GM12878 (cell line): ENCODE data around the gene CDC42BPB. TPM values are rescaled to one million over a fixed set of nuclear protein-coding genes. Genes with fewer than 3 reads are reported as not detected.

Experiments
- ATF7 ChIP-seq: fragments of 450-650 bp; IDR thresholded peaks from 2 replicates; pipeline ENCODE4 v1.6.1; 2016; ENCODE audit warnings: low read depth, mild to moderate bottlenecking
- BHLHE40 ChIP-seq, 2 experiments: fragments of 450-650 bp in 1 of 2; IDR thresholded peaks; 2 replicates each; pipeline ENCODE4 v1.6.1; 2011 to 2017; ENCODE audit warnings: low read depth in 2 of 2, borderline replicate concordance in 1 of 2, improper control_type of control experiment in 1 of 2, low read length in 1 of 2, mild to moderate bottlenecking in 1 of 2
- CHD2 ChIP-seq: IDR thresholded peaks from 2 replicates; pipeline ENCODE4 v1.6.1; 2011; ENCODE audit warnings: low read depth, low read length, improper control_type of control experiment, borderline replicate concordance
- CREB1 ChIP-seq: IDR thresholded peaks from 2 replicates; pipeline ENCODE4 v1.6.1; 2012; ENCODE audit warnings: low read depth, mild to moderate bottlenecking, inconsistent platforms
- DPF2 ChIP-seq: fragments of 450-650 bp; IDR thresholded peaks from 2 replicates; pipeline ENCODE4 v1.6.1; 2017; ENCODE audit warnings: mild to moderate bottlenecking
- EP300 ChIP-seq, 2 experiments: fragments of 150-350 bp in 1 of 2; IDR thresholded peaks; 2 replicates each; pipeline ENCODE4 v1.6.1; 2011 to 2012; ENCODE audit warnings: low read depth in 2 of 2, low read length in 2 of 2, borderline replicate concordance in 1 of 2, improper control_type of control experiment in 1 of 2, inconsistent platforms in 1 of 2; ENCODE audit not compliant: control insufficient read depth in 1 of 2
- GABPA ChIP-seq: IDR thresholded peaks from 2 replicates; pipeline ENCODE4 v1.6.1; 2014; ENCODE audit warnings: antibody characterized with exemption, low read depth, mild to moderate bottlenecking, inconsistent platforms
- IKZF2 ChIP-seq, 2 experiments: fragments of 450-650 bp; IDR thresholded peaks; 2 replicates each; pipeline ENCODE4 v1.6.1; 2017; ENCODE audit warnings: mild to moderate bottlenecking in 2 of 2, moderate library complexity in 2 of 2
- JUNB ChIP-seq: IDR thresholded peaks from 2 replicates; pipeline ENCODE4 v1.6.1; 2016; ENCODE audit warnings: antibody characterized with exemption, mild to moderate bottlenecking
- JUND ChIP-seq: IDR thresholded peaks from 2 replicates; pipeline ENCODE4 v1.6.1; 2012; ENCODE audit warnings: low read depth, mild to moderate bottlenecking, low read length, improper control_type of control experiment, moderate library complexity
- MTA2 ChIP-seq: fragments of 450-650 bp; IDR thresholded peaks from 2 replicates; pipeline ENCODE4 v1.6.1; 2016; ENCODE audit warnings: low read depth, mild to moderate bottlenecking, moderate library complexity
- NR2C1 ChIP-seq: fragments of 450-650 bp; IDR thresholded peaks from 2 replicates; pipeline ENCODE4 v1.6.1; 2017; ENCODE audit warnings: antibody characterized with exemption, mild to moderate bottlenecking, moderate library complexity
- POLR2A ChIP-seq: IDR thresholded peaks from 2 replicates; pipeline ENCODE4 v1.6.1; 2011; ENCODE audit warnings: low read depth, mild to moderate bottlenecking, low read length
- TCF3 ChIP-seq: IDR thresholded peaks from 2 replicates; pipeline ENCODE4 v1.6.1; 2012; ENCODE audit warnings: low read depth, mild to moderate bottlenecking, low read length, borderline replicate concordance; ENCODE audit not compliant: insufficient read depth
- YY1 ChIP-seq: IDR thresholded peaks from 2 replicates; pipeline ENCODE4 v1.6.1; 2011; ENCODE audit warnings: low read depth, mild to moderate bottlenecking, low read length
- ZNF274 ChIP-seq: IDR thresholded peaks from one replicate; pipeline ENCODE4 v1.8.0; 2011; ENCODE audit not compliant: insufficient read length, insufficient read depth
- polyA plus RNA-seq, 11 experiments: library from polyadenylated mRNA; depleted of rRNA in 4 of 11; unstranded in 6 of 11; stranded (reverse) in 5 of 11; fragments of >200 nt; fragmentation: Nextera tagmentation in 4 of 11; fragmentation: Illumina TruSeq in 1 of 11; extraction: Ambion mirVana in 4 of 11; extraction: Trizol in 1 of 11; gene quantifications; 1 replicate in 1 of 11; 2 replicates in 10 of 11; pipeline versions ENCODE4 v1.2.1 to v1.2.3, GENCODE V29; 2011 to 2016; ENCODE audit warnings: inconsistent platforms in 2 of 11, missing spikeins in 2 of 11, low read depth in 1 of 11
- total RNA-seq, 4 experiments: library from RNA; depleted of rRNA in 3 of 4; stranded (reverse); fragments of >200 nt in 3 of 4; fragmentation: Illumina TruSeq in 1 of 4; extraction: Trizol in 1 of 4; gene quantifications; 2 replicates each; pipeline versions ENCODE4 v1.2.1 to v1.2.3, GENCODE V29; 2013 to 2021
- TF ChIP-seq, protein P1 (sequence below): IDR thresholded peaks from 2 replicates; pipeline ENCODE4 v1.6.1; 2012; ENCODE audit warnings: mild to moderate bottlenecking, low read depth, low read length
- TF ChIP-seq, protein P2 (sequence below): fragments of 450-650 bp; IDR thresholded peaks from 2 replicates; pipeline ENCODE4 v1.6.1; 2017; ENCODE audit warnings: mild to moderate bottlenecking, moderate library complexity
- TF ChIP-seq, protein P3 (sequence below): IDR thresholded peaks from 2 replicates; pipeline ENCODE4 v1.6.1; 2011; ENCODE audit warnings: low read depth, low read length, improper control_type of control experiment, borderline replicate concordance

CDC42BPB gene
- total and polyA plus RNA-seq, 10 of the 15 experiments (the other 5 are each of a cell fraction or from before 2014, with no cell fraction given): 0.42 to 22.1 (median 13.3) TPM

DNA sequence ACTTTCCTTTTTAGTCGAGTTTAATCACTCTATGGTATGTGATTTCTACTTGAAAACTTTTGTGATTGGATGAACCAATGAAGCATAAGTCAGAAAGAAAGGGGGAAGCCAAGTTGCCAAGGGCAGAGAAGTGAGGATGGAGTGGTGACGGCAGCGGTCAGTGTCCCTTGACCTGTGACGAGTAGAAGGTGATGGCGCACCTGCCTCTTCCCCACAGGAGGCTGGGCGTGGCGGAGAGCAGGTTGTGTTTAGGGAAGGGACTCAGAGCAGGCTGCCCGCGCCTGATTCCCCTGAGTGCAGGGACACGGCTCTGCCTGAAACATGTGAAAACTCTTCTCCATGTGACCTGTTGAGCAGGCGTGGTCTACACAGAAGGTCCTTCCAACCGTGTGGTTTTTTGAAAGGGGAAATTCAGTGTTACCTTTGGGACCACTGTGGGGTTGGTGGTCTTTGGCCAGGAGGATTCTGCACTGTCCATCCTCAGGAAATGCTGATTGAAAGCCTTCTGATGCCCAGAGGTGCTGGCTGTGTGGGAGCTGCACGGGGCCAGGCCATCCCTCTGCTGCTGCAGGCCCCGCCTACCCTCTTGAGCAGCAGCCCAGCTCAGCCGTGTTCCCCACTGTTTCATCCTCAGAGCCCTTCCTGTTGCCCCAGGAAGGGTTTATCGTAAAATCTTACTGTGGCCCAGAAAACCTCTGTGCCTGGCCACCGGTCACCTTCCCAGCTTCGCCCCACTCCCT is 158.4 kb downstream of the CDC42BPB start (continued):
- TF ChIP-seq IKZF2 (IDR thresholded peaks at IDR 0.05) (peak; percentile 60 to 68; a peak in 2 of 4 replicates), TCF3 (no peak), GABPA (no peak), CHD2 (0 out of 2 replicates have a peak, but pooled peaks have one; percentile 15), CREB1 (peak; percentile 47; the same call in 1 of the 2 replicates), BHLHE40 (IDR thresholded peaks at IDR 0.05; ENCODE audit: borderline replicate concordance in 1 of 2, low read depth in 2 of 2, low read length in 1 of 2) (peak; percentile 40 to 50; a peak in 3 of 4 replicates), DPF2 (peak; percentile 46; the same call in 1 of the 2 replicates), JUND (no peak), ZNF274 (no peak), MTA2 (peak; percentile 33; the same call in 1 of the 2 replicates), POLR2A (peak; percentile 64), YY1 (no peak), EP300 (IDR thresholded peaks at IDR 0.05; ENCODE audit: borderline replicate concordance in 1 of 2, control insufficient read depth in 1 of 2, low read depth in 2 of 2, low read length in 2 of 2) (0 out of 4 replicates have a peak, but pooled peaks of 1 of the 2 experiments have one; percentile 6), ATF7 (peak; percentile 66), NR2C1 (peak; percentile 67), JUNB (0 out of 2 replicates have a peak, but pooled peaks have one; percentile 32)
- TF ChIP-seq, protein P1, sequence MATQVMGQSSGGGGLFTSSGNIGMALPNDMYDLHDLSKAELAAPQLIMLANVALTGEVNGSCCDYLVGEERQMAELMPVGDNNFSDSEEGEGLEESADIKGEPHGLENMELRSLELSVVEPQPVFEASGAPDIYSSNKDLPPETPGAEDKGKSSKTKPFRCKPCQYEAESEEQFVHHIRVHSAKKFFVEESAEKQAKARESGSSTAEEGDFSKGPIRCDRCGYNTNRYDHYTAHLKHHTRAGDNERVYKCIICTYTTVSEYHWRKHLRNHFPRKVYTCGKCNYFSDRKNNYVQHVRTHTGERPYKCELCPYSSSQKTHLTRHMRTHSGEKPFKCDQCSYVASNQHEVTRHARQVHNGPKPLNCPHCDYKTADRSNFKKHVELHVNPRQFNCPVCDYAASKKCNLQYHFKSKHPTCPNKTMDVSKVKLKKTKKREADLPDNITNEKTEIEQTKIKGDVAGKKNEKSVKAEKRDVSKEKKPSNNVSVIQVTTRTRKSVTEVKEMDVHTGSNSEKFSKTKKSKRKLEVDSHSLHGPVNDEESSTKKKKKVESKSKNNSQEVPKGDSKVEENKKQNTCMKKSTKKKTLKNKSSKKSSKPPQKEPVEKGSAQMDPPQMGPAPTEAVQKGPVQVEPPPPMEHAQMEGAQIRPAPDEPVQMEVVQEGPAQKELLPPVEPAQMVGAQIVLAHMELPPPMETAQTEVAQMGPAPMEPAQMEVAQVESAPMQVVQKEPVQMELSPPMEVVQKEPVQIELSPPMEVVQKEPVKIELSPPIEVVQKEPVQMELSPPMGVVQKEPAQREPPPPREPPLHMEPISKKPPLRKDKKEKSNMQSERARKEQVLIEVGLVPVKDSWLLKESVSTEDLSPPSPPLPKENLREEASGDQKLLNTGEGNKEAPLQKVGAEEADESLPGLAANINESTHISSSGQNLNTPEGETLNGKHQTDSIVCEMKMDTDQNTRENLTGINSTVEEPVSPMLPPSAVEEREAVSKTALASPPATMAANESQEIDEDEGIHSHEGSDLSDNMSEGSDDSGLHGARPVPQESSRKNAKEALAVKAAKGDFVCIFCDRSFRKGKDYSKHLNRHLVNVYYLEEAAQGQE: no peak
- TF ChIP-seq, protein P2, sequence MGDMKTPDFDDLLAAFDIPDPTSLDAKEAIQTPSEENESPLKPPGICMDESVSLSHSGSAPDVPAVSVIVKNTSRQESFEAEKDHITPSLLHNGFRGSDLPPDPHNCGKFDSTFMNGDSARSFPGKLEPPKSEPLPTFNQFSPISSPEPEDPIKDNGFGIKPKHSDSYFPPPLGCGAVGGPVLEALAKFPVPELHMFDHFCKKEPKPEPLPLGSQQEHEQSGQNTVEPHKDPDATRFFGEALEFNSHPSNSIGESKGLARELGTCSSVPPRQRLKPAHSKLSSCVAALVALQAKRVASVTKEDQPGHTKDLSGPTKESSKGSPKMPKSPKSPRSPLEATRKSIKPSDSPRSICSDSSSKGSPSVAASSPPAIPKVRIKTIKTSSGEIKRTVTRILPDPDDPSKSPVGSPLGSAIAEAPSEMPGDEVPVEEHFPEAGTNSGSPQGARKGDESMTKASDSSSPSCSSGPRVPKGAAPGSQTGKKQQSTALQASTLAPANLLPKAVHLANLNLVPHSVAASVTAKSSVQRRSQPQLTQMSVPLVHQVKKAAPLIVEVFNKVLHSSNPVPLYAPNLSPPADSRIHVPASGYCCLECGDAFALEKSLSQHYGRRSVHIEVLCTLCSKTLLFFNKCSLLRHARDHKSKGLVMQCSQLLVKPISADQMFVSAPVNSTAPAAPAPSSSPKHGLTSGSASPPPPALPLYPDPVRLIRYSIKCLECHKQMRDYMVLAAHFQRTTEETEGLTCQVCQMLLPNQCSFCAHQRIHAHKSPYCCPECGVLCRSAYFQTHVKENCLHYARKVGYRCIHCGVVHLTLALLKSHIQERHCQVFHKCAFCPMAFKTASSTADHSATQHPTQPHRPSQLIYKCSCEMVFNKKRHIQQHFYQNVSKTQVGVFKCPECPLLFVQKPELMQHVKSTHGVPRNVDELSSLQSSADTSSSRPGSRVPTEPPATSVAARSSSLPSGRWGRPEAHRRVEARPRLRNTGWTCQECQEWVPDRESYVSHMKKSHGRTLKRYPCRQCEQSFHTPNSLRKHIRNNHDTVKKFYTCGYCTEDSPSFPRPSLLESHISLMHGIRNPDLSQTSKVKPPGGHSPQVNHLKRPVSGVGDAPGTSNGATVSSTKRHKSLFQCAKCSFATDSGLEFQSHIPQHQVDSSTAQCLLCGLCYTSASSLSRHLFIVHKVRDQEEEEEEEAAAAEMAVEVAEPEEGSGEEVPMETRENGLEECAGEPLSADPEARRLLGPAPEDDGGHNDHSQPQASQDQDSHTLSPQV: no peak
- TF ChIP-seq, protein P3, sequence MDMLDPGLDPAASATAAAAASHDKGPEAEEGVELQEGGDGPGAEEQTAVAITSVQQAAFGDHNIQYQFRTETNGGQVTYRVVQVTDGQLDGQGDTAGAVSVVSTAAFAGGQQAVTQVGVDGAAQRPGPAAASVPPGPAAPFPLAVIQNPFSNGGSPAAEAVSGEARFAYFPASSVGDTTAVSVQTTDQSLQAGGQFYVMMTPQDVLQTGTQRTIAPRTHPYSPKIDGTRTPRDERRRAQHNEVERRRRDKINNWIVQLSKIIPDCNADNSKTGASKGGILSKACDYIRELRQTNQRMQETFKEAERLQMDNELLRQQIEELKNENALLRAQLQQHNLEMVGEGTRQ: no peak; the same call in 1 of the 2 replicates
